Measurements from ENCODE around the gene PLEK. TPM values are rescaled to one million over a fixed set of nuclear protein-coding genes. Genes with fewer than 3 reads are reported as not detected.

PLEK gene
- total and polyA plus RNA-seq, 10 donors = 49.1 to 202 (median 101) TPM

DNA sequence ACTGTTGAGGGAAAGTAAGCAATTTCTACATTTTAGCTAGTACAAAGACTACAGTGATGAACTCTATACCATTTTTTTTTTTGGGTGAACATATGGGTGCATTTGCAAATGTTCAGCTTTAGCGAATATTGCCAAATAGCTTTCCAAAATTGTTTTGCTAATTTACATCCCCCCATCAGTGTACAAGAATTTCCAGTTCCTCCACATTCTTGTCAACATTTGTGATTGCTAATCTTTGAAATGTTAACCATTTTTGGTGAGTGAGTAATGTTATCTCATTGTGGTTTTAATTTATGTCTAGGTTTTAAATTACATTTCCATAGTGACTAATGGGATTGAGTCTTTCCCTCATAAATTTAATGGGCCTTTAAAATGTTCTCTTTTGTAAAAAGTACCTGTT, 28.9 kb upstream of the PLEK start:
- intact Hi-C loops (cut with DNase I; ENCODE audit: low total_unique reads) = no loop called here
- no peaks in the 10 kb centered on the region for H3K9me3 ChIP-seq
- peaks cover 0 to 2% (median 0%) of the 10 kb centered on the region in 7 donors for H3K27me3 ChIP-seq (replicated peaks in 1 of 7)
- DNase-seq = no peak
- no peak for TF ChIP-seq POLR2A (IDR thresholded peaks at IDR 0.05)
- TF ChIP-seq, protein P1, sequence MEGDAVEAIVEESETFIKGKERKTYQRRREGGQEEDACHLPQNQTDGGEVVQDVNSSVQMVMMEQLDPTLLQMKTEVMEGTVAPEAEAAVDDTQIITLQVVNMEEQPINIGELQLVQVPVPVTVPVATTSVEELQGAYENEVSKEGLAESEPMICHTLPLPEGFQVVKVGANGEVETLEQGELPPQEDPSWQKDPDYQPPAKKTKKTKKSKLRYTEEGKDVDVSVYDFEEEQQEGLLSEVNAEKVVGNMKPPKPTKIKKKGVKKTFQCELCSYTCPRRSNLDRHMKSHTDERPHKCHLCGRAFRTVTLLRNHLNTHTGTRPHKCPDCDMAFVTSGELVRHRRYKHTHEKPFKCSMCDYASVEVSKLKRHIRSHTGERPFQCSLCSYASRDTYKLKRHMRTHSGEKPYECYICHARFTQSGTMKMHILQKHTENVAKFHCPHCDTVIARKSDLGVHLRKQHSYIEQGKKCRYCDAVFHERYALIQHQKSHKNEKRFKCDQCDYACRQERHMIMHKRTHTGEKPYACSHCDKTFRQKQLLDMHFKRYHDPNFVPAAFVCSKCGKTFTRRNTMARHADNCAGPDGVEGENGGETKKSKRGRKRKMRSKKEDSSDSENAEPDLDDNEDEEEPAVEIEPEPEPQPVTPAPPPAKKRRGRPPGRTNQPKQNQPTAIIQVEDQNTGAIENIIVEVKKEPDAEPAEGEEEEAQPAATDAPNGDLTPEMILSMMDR (IDR thresholded peaks at IDR 0.05 in 8 of 11, conservative IDR thresholded peaks at IDR 0.05 in 3 of 11) = no peak
- no peak for TF ChIP-seq POLR2AphosphoS5 (IDR thresholded peaks at IDR 0.05)
- H3K36me3 ChIP-seq = no peaks in the 10 kb centered on the region
- H3K4me1 ChIP-seq = no peaks in the 10 kb centered on the region
- no peak overlapping the region for H3K4me3 ChIP-seq
- WGBS, 5 donors = 85 to 100% (median 90%) methylated on average over 1 of the region's 1 CpG
- H3K27ac ChIP-seq = no peak overlapping the region

DNA sequence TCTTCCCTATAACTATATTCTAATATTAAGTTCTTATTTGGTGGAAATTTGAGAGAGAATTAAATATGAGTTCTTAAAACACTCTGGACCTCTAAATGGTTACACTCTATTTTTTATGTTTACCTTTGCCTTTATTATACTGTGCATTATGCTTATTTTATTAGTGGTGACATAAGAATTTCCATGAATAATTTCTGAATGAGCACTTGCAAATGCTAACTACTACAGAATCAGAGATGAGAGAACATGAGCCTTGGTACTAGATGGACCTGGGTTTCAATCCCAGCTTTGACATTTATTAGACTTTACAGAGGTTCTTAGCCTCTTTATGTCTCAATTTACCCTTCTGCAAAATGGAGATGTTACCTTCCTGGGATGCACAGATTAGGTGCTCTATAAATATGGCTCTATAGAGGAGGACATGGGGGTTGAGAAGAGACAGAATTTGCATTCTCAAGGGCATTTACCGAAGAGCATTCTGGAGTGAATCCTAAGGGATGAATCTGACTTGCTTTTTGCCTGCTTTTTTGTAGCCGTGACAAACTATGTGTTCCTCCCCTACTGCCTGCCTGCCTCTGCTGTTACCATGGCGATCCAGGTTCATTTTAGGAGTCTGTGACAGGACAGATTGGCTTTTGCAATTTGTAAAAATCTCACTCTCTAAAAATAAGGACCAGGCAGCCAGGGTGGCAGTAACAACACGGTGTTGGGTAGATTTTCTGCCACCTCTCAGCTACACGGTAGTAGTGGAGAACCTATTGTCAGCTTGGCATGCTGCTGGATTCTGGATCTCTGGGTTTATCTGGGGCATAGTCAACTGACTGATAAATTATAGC, 24.6 kb upstream of the PLEK start:
- TF ChIP-seq POLR2AphosphoS5 (IDR thresholded peaks at IDR 0.05) = no peak
- TF ChIP-seq, protein P1 (IDR thresholded peaks at IDR 0.05 in 8 of 11, conservative IDR thresholded peaks at IDR 0.05 in 3 of 11) = no peak
- TF ChIP-seq POLR2A (IDR thresholded peaks at IDR 0.05) = no peak
- intact Hi-C loops (cut with DNase I; ENCODE audit: low total_unique reads) = no loop called here
- Histone ChIP-seq H3K4me3 (no peak overlapping the region), H3K4me1 (peaks cover 0 to 9% (median 3%) of the 10 kb centered on the region in 6 donors), H3K36me3 (no peaks in the 10 kb centered on the region), H3K27me3 (replicated peaks in 1 of 7) (peaks cover 0 to 7% (median 0%) of the 10 kb centered on the region in 7 donors), H3K9me3 (no peaks in the 10 kb centered on the region), H3K27ac (no peak overlapping the region)
- WGBS, 5 donors = 62 to 81% (median 76%) methylated on average over 5 of the region's 5 CpGs
- DNase-seq = no peak

DNA sequence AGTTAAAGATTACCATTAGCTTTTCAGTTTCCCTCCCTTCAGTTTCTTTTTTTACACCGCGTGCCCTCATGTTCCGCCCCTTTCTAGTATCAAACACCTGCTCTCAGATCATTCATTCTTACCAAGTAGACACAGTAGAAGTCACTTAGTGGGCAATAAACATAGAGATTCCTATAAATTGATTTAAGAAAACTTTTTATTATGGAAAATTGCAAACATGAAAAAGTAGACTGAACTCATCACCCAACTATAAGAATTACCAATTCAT, 24.1 kb upstream of the PLEK start:
- 87 to 96% (median 95%) methylated on average over 3 of the region's 3 CpGs for WGBS, 5 donors
- no peak overlapping the region for H3K27ac ChIP-seq
- intact Hi-C loops (cut with DNase I; ENCODE audit: low total_unique reads) = no loop called here
- peaks cover 0 to 13% (median 0%) of the 10 kb centered on the region in 7 donors for H3K27me3 ChIP-seq (replicated peaks in 1 of 7)
- no peak overlapping the region for H3K4me3 ChIP-seq
- H3K4me1 ChIP-seq = peaks cover 0 to 9% (median 3%) of the 10 kb centered on the region in 6 donors
- TF ChIP-seq POLR2A (IDR thresholded peaks at IDR 0.05) = no peak
- no peak for TF ChIP-seq POLR2AphosphoS5 (IDR thresholded peaks at IDR 0.05)
- TF ChIP-seq, protein P1 (IDR thresholded peaks at IDR 0.05 in 8 of 11, conservative IDR thresholded peaks at IDR 0.05 in 3 of 11) = no peak
- H3K36me3 ChIP-seq = no peaks in the 10 kb centered on the region
- no peaks in the 10 kb centered on the region for H3K9me3 ChIP-seq
- DNase-seq = no peak

- intact Hi-C loops (cut with DNase I; ENCODE audit: low total_unique reads) = no loop called here
- H3K27ac ChIP-seq = peak overlapping the region in 1 of 8 donors; percentile 28
- H3K27me3 ChIP-seq (replicated peaks in 1 of 7) = peaks cover 0 to 13% (median 0%) of the 10 kb centered on the region in 7 donors
- H3K4me3 ChIP-seq = no peak overlapping the region
- no peaks in the 10 kb centered on the region for H3K36me3 ChIP-seq
- H3K4me1 ChIP-seq = peaks cover 0 to 9% (median 3%) of the 10 kb centered on the region in 6 donors
- TF ChIP-seq, protein P1 (IDR thresholded peaks at IDR 0.05 in 8 of 11, conservative IDR thresholded peaks at IDR 0.05 in 3 of 11) = no peak
- no peak for TF ChIP-seq POLR2A (IDR thresholded peaks at IDR 0.05)
- no peak for TF ChIP-seq POLR2AphosphoS5 (IDR thresholded peaks at IDR 0.05)
- WGBS, 5 donors = 41 to 66% (median 56%) methylated on average over 4 of the region's 4 CpGs
- no peaks in the 10 kb centered on the region for H3K9me3 ChIP-seq
- DNase-seq = no peak
These were observed 23.5 kb upstream of the PLEK start for GRCh38 chr2:68341583-68341982.

Measured in spleen (tissue), 11 donors.